ENCODE measurements around the gene MEGF8.
"Not testable (repeated sequence)": the region's sequence is repeated elsewhere in the genome, so short reads cannot be mapped to it uniquely, and the experiment has no call there.

MEGF8 gene

DNA sequence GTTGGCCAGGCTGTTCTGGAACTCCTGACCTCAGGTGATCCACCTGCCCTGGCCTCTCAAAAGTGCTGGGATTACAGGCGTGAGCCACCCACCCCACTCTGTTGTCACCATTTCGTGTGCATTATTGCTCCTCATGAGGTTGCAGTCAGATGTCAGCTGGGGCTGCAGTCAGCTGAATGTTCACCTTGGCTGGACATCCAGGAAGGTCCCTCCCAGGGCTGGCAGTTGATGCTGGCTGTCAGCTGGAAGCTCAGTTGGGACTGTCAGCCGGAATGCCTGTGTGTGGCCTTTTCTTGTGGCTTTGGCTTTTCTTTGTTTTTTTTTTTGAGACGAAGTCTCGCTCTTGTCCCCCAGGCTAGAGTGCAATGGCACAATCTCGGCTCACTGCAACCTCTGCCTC is 6.6 kb downstream of the MEGF8 start:
- no peak for DNase-seq (ENCODE audit: low read depth)

DNA sequence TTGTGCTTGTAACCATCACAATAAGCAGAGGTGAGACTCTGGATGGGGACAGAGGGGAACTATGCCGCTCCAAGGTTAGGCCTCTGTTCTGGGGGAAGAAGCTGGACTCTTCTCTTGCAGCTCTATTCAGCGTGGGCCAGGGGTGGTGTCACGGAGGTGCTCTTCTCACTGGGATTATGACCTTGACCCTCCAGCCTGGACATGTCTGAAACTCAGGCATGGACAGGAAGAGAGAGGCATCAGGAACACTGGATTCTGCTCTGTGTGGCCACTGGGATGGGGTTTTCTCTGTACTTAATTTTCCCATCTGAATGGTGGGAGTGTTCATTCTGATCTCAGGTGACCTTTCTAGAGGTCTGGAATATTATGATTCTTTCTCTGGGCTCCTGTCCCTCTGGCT is 7.6 kb downstream of the MEGF8 start:
- DNase-seq (ENCODE audit: low read depth): no peak

DNA sequence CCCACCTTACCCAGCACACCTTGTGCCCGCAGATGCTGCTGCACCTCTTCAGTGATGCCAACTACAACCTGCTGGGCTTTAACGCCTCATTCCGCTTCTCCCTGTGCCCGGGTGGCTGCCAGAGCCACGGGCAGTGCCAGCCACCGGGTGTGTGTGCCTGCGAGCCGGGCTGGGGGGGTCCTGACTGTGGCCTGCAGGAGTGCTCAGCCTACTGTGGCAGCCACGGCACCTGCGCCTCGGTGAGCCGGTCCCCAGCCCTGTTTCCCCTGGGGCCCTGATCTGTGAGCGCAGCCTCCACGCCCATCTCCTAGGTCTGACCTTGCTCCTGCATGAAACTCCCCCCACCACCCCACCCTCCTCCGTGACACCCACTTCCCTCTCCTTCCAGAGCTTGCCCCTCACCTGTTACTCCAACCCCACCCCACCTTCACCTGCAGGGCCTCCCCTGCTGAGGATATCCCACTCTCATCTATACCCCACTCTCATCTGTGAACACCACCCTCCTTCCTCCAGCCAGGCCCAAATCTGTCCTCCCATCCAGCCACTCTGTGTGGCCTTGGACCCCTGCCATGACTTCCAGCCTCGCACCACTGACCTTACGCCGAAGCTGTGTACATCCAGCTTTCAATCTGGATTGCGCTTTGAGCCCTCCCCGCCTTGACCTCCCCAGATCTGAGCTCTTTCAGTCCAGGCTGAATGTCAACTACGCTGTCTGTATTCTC is 8.7 kb downstream of the MEGF8 start:
- DNase-seq (ENCODE audit: low read depth): no peak

- no peak for DNase-seq (ENCODE audit: low read depth)
These were observed 9.4 kb downstream of the MEGF8 start for GRCh38 chr19:42334697-42335373.

DNA sequence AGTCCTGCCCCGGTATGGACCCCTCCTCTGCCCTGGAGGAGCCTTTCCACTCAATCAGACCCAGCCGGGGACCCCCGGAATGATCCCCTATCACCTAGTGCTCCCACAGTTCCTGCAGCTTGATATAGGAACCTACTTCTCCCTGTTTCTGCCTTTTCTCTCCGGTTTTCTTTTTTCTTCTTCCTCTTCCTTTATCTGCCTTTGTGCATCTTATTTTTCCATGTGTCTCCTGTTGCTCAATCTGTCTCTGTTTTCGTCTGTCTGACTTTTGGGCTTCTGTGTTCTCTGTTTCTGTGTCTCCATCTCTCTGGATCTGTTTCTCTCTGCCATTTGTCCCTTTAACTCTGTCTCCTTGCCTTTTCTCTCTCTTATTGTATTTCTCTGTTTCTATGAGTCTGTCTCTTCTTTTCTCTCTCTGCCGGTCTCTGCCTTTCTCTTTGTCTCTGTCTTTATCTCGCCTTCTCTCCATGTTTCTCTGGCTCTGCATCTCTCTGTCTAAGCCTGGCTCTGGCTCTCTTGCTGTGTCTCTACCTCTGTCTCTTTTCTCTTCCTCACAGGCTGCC is 10.0 kb downstream of the MEGF8 start:
- DNase-seq (ENCODE audit: low read depth): no peak

DNA sequence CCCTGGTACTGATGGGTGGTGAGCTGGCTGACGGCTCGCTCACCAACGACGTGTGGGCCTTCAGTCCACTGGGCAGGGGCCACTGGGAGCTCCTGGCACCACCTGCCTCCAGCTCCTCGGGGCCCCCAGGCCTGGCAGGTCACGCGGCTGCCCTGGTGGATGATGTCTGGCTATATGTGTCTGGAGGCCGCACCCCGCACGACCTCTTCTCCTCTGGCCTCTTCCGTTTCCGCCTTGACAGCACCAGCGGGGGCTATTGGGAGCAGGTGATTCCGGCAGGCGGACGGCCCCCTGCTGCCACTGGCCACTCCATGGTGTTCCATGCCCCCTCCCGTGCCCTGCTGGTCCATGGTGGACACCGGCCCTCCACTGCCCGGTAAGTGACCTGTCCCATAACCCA is 10.5 kb downstream of the MEGF8 start:
- DNase-seq (ENCODE audit: low read depth): no peak

DNA sequence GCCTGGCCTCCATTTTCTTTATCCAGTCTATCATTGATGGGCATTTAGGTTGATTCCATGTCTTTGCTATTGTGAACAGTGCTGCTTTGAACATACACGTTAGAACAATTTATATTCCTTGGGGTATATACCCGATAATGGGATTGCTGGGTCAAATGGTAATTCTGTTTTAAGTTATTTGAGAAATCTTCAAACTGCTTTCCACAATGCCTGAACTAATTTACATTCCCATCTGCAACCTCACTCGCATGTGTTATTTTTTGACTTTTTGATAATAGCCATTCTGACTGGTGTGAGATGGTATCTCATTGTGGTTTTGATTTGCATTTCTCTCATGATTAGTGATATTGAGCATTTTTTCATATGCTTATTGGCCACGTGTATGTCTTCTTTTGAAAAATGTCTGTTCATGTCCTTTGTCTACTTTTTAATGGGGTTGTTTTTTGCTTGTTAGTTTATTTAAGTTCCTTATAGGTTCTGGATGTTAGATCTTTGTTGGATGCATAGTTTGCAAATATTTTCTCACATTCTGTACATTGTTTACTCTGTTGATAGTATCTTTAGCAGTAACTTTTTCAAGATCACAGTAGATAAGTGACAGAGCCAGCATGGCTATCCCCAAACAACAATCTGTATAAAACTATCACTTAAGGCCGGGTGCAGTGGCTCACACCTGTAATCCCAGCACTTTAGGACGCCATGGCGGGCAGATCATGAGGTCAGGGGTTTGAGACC is 13.9 kb downstream of the MEGF8 start:
- DNase-seq (ENCODE audit: low read depth): not testable (repeated sequence)

DNA sequence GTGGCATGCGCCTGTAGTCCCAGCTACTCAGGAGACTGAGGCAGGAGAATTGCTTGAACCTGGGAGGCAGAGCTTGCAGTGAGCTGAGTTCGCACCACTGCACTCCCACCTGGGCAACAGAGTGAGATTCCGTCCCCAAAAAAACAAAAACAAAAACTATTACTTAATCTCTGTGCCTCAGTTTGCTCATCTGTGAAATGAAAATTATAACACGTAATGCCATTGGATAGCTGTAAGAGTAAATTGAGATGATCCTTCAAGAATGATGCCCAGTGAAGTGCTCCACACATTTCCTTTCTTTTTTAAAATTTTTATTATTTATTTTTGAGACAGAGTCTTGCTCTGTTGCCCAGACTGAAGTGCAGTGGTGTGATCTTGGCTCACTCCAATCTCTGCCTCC is 14.5 kb downstream of the MEGF8 start:
- not testable (repeated sequence) for DNase-seq (ENCODE audit: low read depth)

DNA sequence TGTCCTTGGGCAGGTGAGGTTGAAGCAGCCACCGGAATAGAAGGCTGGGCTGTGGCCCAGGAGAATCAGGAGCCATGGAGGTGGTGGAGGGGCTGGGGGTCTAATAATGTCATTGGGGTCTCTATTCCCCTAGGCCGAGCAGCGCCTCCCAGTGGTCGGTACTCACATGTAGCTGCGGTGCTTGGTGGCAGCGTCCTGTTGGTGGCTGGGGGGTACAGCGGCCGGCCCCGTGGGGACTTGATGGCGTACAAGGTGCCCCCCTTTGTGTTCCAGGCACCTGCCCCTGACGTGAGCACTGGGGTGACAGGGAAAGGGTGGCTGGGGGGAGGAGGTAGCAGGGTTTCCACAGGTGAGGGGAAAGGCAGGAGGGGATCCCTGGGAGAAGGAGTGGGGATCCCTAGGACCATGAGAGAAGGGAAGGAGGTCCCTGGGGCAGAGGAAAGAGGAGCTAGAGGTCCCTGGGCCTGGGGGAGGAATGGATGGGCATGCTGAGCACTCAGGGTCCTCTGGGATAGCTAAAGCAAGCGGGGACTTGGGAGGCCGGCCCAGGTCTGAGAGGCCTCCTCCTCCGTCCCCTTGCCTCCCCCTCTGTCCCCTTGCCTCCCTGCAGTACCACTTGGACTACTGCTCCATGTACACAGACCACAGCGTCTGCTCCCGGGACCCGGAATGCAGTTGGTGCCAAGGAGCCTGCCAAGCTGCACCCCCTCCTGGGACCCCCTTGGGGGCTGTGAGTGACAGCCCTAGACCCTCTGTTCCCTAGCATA is 18.1 kb downstream of the MEGF8 start:
- DNase-seq (ENCODE audit: low read depth): no peak

- DNase-seq (ENCODE audit: low read depth): no peak
These were observed 19.0 kb downstream of the MEGF8 start for GRCh38 chr19:42344336-42344893.

GRCh38 chr19:42345191-42345812 is 19.9 kb downstream of the MEGF8 start:
- DNase-seq (ENCODE audit: low read depth): no peak

DNA sequence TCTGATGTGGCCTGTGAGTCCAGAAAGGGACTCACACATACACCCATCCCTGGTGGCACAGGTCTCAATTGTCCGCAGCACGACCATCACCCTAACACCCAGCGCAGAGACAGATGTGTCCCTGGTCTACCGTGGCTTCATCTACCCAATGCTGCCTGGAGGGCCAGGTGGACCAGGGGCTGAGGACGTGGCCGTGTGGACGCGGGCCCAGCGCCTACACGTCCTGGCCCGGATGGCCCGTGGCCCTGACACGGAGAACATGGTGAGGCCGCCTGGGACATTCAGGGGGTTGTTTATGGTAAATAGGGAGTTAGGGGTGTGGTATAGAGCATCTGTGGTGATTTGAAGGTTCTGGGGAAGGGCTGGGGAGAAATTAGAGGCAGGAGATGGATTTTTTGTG is 22.8 kb downstream of the MEGF8 start:
- no peak for DNase-seq (ENCODE audit: low read depth)

DNA sequence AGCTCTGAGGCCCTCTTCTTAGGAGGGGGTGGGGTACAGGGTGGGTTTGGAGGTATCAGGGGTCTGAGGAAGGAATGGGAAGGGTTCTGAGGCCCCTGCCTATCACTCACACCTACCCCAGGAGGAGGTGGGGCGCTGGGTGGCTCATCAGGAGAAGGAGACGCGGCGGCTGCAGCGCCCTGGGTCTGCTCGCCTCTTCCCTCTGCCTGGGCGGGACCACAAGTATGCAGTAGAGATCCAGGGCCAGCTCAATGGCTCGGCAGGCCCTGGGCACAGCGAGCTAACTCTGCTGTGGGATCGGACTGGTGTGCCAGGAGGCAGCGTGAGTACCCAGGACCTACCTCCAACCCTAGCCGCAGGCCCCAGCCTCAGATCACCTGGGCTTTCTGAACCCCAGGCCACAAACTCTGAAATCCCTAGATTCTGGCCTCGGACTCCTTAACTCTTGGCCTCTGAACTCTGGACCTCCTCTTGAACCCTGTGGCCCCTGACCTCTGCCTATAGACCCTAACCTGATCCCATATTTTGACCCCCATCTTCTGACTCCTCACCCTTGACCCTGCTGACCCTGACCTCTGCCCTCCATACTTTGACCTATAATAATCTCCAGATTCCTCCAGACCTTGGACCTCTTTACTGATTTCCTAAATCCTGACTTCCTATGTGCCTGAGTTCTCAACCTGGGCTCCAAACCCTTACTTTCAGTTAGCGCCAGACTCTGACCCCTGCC is 24.1 kb downstream of the MEGF8 start:
- DNase-seq (ENCODE audit: low read depth): no peak

DNA sequence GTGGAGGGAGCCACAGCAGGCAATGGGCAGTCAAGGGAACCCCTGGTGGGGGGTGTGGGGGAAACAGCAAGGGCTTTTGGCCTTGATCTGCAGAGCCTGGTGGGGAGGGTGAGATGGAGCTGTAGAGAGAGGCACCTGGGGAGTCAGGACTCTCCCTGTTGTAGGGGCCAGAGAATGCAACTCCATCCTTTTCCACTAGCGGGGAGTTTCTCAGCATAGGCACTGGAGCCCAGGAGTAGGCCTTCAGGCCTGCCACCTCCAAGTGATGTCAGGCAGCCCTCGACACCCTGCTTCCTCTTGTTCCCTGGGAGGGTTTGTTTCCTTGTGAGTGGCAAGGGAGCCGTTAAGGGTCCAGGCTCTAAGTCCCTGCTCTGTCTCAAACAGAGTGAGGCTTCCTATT is 25.0 kb downstream of the MEGF8 start:
- DNase-seq (ENCODE audit: low read depth): no peak

DNA sequence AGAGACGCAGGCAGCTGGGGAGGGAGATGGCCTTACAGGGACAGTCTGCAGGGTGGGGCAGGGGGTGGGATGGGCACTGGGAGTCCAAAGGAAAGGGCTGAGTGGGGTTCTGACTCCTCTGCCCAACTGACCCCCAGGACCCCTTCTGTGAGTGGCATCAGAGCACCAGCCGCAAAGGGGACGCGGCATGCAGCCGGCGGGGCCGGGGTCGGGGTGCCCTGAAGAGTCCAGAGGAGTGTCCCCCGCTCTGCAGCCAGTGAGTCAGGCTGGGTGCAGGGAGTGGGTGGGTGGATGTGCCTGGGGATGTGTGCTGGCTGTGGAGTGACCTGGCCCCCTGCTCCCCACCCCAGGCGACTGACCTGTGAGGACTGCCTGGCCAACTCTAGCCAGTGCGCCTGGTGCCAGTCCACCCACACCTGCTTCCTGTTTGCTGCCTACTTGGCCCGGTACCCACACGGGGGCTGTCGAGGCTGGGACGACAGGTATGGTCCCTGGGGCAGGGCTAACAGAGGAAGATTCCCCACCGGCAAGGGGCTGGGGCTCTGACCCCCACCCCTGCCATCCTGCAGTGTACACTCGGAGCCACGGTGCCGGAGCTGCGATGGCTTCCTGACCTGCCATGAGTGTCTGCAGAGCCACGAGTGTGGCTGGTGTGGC is 25.8 kb downstream of the MEGF8 start:
- no peak for DNase-seq (ENCODE audit: low read depth)

DNA sequence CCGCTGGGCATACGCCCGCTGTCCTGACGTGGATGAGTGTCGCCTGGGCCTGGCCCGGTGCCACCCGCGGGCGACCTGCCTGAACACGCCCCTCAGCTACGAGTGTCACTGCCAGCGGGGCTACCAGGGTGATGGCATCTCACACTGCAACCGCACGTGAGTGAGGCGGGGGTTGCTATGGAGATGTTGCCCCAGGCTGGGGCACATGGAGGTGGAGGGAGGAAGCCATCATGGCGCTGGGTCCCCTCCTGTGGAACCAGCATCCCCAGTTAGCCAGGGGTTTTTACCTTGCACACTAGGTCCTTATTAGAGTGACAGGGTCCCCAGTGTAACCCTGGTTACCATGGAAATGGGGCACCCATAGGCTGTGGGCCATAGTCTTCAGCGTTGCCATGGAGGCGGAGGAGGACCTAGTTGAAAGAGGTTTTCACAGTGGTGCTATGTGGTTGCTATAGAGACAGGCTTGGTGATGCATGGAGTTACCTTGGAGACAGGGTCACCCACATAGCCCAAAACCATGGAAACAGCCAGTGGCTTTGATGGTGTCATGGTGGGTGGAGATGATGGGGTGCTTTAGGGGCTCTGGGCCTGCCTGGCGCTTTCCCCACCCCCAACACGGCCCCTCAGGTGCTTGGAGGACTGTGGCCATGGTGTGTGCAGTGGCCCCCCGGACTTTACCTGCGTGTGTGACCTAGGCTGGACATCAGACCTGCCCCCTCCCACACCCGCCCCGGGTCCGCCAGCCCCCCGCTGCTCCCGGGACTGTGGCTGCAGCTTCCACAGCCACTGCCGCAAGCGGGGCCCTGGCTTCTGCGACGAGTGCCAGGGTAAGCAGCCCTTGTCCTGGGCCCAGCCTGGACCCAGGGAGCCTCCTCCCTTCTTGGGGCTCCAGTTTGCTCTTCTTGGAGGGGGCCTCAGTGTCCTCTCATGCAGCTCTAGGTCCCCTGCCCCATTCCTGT is 27.1 kb downstream of the MEGF8 start:
- DNase-seq (ENCODE audit: low read depth): no peak

GRCh38 chr19:42353341-42354015 is 28.0 kb downstream of the MEGF8 start:
- DNase-seq (ENCODE audit: low read depth): no peak

- DNase-seq (ENCODE audit: low read depth): no peak
These were observed 30.5 kb downstream of the MEGF8 start for GRCh38 chr19:42355896-42356295.

Data from stimulated activated CD8-positive, alpha-beta memory T cell treated with anti-CD3 and anti-CD28 coated beads, Interleukin-7, amount 100 ng/mL, for 24 hours (primary cell).